Measurements from ENCODE around the gene MCOLN2. TPM values are rescaled to one million over a fixed set of nuclear protein-coding genes. Genes with fewer than 3 reads are reported as not detected.

The MCOLN2 gene
- total and polyA plus RNA-seq, 2 of the 13 experiments (the other 11 are each of a cell fraction or from before 2014, with no cell fraction given), result not detected

DNA sequence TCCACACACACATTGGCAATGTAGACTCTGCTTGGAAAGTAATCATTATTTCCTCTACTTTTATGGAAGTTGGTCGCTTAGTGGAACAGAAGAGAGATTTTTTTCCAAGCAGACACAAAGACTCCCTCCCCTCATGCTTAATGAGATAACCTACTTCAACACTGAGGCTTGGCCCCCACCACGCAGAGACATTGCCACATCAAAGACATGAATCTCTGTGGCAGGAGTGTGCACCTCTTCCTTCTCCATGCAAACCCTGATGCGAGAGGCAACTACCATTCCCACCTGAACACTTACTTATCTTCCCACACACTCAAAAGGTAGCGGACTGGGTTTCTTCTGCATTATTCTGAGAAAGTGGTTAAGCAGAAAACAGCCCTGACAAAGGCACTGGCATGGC lies 66.6 kb downstream of the MCOLN2 start:
- no peak overlapping the region for H3K9ac ChIP-seq (ENCODE audit: insufficient read depth, low read depth, low read length)
- ChIA-PET POLR2A (no interaction called here), CTCF (ENCODE audit: low intra/inter-chr PET ratio, low total read pairs) (no interaction called here)
- H3K79me2 ChIP-seq (ENCODE audit: insufficient read depth, low read length), result no peaks in the 10 kb centered on the region
- intact Hi-C loops (cut with micrococcal nuclease; ENCODE audit: unreplicated experiment), result no loop called here
- no peak for FAIRE-seq
- no peaks in the 10 kb centered on the region for H3K9me3 ChIP-seq (ENCODE audit: low read length)
- no peaks in the 10 kb centered on the region for H3K4me1 ChIP-seq (ENCODE audit: insufficient read depth, low read length)
- H3K27ac ChIP-seq (ENCODE audit: extremely low read length, insufficient read depth, low read length), result no peak overlapping the region
- no peaks in the 10 kb centered on the region for H4K20me1 ChIP-seq (ENCODE audit: insufficient read depth, low read length)
- H3K36me3 ChIP-seq (replicated peaks in 1 of 2; ENCODE audit: control insufficient read depth in 1 of 2, insufficient read depth in 2 of 2, low read length in 2 of 2), result no peaks in the 10 kb centered on the region
- no peak overlapping the region for H3K4me3 ChIP-seq (replicated peaks in 1 of 3; ENCODE audit: insufficient read depth in 1 of 3, low read depth in 2 of 3, low read length in 3 of 3)
- WGBS (ENCODE audit: low lambda C conversion rate), result 0% methylated on average over 4 of the region's 4 CpGs
- no peak for DNase-seq (ENCODE audit: low spot score)
- no peak for ATAC-seq
- H3K4me2 ChIP-seq (ENCODE audit: low read depth, low read length), result no peak overlapping the region
- BruUV-seq (replicated peaks), result no TSS peak
- in situ Hi-C loops (cut with HindIII; ENCODE audit: extremely low pct_ligation_motif_present, low pct_unique_long_range_greater_than_20kb), result loop anchor here (10.0 kb wide), 1 partner anchor 156 kb away; no protein-coding TSS in a partner anchor
- no peak overlapping the region for H2AFZ ChIP-seq (ENCODE audit: low read length)
- 0 out of 5 replicates have a peak, but pooled peaks cover 0 to 3% of the 10 kb centered on the region in 2 experiments for H3K27me3 ChIP-seq (ENCODE audit: control insufficient read depth in 1 of 2, insufficient read depth in 2 of 2, low read length in 2 of 2)
- TF ChIP-seq TEF (CRISPR knock-in tag; IDR thresholded peaks at IDR 0.05), result no peak
- TF ChIP-seq SAP130 (CRISPR knock-in tag; IDR thresholded peaks at IDR 0.05; ENCODE audit: low read depth), result no peak
- TF ChIP-seq REL (CRISPR knock-in tag; conservative IDR thresholded peaks at IDR 0.05), result no peak
- TF ChIP-seq, protein P1, sequence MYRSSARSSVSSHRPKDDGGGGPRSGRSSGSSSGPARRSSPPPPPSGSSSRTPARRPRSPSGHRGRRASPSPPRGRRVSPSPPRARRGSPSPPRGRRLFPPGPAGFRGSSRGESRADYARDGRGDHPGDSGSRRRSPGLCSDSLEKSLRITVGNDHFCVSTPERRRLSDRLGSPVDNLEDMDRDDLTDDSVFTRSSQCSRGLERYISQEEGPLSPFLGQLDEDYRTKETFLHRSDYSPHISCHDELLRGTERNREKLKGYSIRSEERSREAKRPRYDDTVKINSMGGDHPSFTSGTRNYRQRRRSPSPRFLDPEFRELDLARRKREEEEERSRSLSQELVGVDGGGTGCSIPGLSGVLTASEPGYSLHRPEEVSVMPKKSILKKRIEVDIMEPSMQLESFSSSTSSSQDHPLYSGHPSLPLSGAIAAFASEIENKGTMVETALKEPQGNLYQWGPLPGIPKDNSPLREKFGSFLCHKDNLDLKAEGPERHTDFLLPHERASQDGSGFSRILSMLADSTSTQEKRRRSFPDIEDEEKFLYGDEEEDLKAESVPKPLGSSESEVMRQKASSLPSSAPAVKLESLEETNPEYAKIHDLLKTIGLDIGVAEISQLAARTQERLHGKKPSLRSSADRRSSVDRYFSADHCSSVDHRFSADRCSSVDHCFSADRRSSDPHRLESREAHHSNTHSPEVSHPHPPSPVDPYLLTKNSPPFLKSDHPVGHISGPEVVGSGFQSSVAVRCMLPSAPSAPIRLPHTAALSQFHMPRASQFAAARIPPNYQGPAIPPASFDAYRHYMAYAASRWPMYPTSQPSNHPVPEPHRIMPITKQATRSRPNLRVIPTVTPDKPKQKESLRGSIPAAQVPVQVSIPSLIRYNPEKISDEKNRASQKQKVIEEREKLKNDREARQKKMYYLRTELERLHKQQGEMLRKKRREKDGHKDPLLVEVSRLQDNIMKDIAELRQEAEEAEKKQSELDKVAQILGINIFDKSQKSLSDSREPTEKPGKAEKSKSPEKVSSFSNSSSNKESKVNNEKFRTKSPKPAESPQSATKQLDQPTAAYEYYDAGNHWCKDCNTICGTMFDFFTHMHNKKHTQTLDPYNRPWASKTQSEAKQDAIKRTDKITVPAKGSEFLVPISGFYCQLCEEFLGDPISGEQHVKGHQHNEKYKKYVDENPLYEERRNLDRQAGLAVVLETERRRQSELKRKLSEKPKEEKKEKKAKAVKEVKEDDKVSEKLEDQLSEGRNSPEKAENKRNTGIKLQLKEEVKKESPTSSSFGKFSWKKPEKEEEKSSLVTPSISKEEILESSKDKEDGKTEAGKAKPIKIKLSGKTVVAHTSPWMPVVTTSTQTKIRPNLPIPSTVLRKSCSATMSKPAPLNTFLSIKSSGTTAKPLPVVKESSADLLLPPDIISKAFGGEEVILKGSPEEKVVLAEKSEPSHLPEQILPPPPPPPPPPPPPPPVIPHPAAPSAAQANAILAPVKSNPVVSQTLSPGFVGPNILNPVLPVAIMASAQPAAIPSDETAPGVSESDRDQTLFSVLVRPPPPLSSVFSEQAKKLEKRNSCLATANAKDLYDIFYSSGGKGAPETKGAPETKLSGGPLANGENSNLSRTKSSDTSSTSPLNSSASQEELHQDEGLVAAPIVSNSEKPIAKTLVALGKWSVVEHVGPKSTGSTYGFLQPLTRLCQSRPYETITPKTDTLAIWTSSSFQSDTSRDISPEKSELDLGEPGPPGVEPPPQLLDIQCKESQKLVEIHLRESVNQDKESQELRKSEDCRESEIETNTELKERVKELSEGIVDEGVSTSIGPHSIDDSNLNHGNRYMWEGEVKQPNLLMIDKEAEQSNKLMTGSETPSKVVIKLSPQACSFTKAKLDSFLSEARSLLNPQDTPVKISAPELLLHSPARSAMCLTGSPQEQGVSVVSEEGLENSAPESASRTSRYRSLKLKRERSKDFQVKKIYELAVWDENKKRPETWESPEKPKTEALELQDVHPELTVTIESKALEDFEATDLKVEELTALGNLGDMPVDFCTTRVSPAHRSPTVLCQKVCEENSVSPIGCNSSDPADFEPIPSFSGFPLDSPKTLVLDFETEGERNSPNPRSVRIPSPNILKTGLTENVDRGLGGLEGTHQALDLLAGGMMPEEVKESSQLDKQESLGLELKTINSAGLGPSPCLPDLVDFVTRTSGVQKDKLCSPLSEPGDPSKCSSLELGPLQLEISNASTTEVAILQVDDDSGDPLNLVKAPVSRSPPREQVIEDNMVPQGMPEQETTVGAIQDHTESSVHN (CRISPR knock-in tag; IDR thresholded peaks at IDR 0.05), result no peak
- no peak for TF ChIP-seq HHEX (CRISPR knock-in tag; IDR thresholded peaks at IDR 0.05)
- no peak for TF ChIP-seq HOXD1 (CRISPR knock-in tag; IDR thresholded peaks at IDR 0.05)
- no peak for TF ChIP-seq ZNF564 (CRISPR knock-in tag; IDR thresholded peaks at IDR 0.05)
- TF ChIP-seq CC2D1A (CRISPR knock-in tag; IDR thresholded peaks at IDR 0.05), result no peak
- TF ChIP-seq CREB1 (IDR thresholded peaks at IDR 0.05), result no peak
- no peak for TF ChIP-seq CREB1 (CRISPR knock-in tag; IDR thresholded peaks at IDR 0.05)
- TF ChIP-seq ZSCAN12 (CRISPR knock-in tag; IDR thresholded peaks at IDR 0.05), result no peak
- no peak for TF ChIP-seq ZNF75D (CRISPR knock-in tag; IDR thresholded peaks at IDR 0.05; ENCODE audit: borderline replicate concordance)
- TF ChIP-seq ZNF547 (CRISPR knock-in tag; IDR thresholded peaks at IDR 0.05), result no peak
- no peak for TF ChIP-seq ZBTB37 (CRISPR knock-in tag; IDR thresholded peaks at IDR 0.05)
- no peak for TF ChIP-seq BHLHE40 (IDR thresholded peaks at IDR 0.05; ENCODE audit: low read length)
- TF ChIP-seq CCAR2 (optimal IDR thresholded peaks at IDR 0.05; ENCODE audit: low read depth, low read length), result no peak
- no peak for TF ChIP-seq RORA (CRISPR knock-in tag; IDR thresholded peaks at IDR 0.05)
- no peak for TF ChIP-seq ZSCAN20 (CRISPR knock-in tag; IDR thresholded peaks at IDR 0.05; ENCODE audit: borderline replicate concordance)

All from HepG2 (cell line).